ENCODE measurements around the gene LRRFIP1. TPM values are rescaled to one million over a fixed set of nuclear protein-coding genes. Genes with fewer than 3 reads are reported as not detected.

LRRFIP1 gene
- total and polyA plus RNA-seq, 2 donors (not counting 1 experiment from before 2014, with no cell fraction given), result 42.0 to 139 TPM

DNA sequence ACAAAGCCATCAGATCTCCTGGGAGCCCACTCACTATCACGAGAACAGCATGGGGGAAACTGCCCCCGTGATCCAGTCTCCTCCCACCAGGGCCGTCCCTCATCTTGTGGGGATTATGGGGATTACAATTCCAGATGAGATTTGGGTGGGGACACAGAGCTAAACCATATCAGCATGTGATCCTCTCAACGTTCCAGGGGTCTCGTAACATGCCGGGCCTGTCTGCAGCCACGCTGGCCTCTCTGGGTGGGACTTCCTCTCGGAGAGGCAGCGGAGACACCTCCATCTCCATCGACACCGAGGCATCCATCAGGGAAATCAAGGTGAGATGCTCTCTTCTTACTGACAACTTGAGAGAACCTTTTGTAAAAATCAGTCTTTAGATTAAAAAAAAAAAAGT, 121.6 kb downstream of the LRRFIP1 start:
- Mint-ChIP-seq H3K27me3 (no peaks in the 10 kb centered on the region), H3K9me3 (ENCODE audit: insufficient read depth) (no peaks in the 10 kb centered on the region), H3K4me3 (no peak overlapping the region), H3K4me1 (peaks cover 20% of the 10 kb centered on the region), H3K27ac (no peak overlapping the region)
- peaks cover 73% of the 10 kb centered on the region for H4K20me1 ChIP-seq (ENCODE audit: control insufficient read depth, insufficient read depth, low read length, poor library complexity, severe bottlenecking)
- H3K27ac ChIP-seq (ENCODE audit: low read length in 2 of 2), result no peak overlapping the region
- H3K4me1 ChIP-seq (ENCODE audit: control insufficient read depth in 2 of 2, insufficient read depth in 2 of 2, low read length in 2 of 2), result no peaks in the 10 kb centered on the region
- intact Hi-C loops (cut with micrococcal nuclease), result no loop called here
- H3K36me3 ChIP-seq (replicated peaks in 1 of 2; ENCODE audit: control extremely low read depth in 1 of 2, control insufficient read depth in 1 of 2, extremely low read depth in 1 of 2, insufficient read depth in 2 of 2, low read length in 1 of 2), result peaks cover 13 to 53% of the 10 kb centered on the region in 2 experiments
- 100% methylated on average over 4 of the region's 11 CpGs for WGBS (ENCODE audit: insufficient coverage)
- no peak overlapping the region for H3K9ac ChIP-seq (ENCODE audit: low read length)
- CTCF ChIA-PET, result interaction anchor here (0.9 to 7.5 kb wide), 4 partner anchors 26 to 238 kb away, joined by 3 to 80 read pairs (median 25); no protein-coding TSS in a partner anchor
- H3K79me2 ChIP-seq (ENCODE audit: control insufficient read depth, insufficient read depth, low read length), result peaks cover 68% of the 10 kb centered on the region
- ATAC-seq (ENCODE audit: low read depth), result no peak
- H3K27me3 ChIP-seq (replicated peaks in 1 of 4; ENCODE audit: control extremely low read depth in 1 of 4, control insufficient read depth in 3 of 4, insufficient read depth in 4 of 4, low read length in 3 of 4), result no peaks in the 10 kb centered on the region
- no peak overlapping the region for H3K4me3 ChIP-seq (ENCODE audit: control extremely low read depth in 1 of 5, extremely low read depth in 1 of 5, insufficient read depth in 1 of 5, low read depth in 2 of 5, low read length in 4 of 5)
- H3K4me2 ChIP-seq (replicated peaks; ENCODE audit: low read depth, low read length, poor library complexity, severe bottlenecking), result no peak overlapping the region
- POLR2A ChIA-PET, result no interaction called here
- H2AFZ ChIP-seq (ENCODE audit: insufficient read depth, low read depth, low read length, poor library complexity, severe bottlenecking), result no peak overlapping the region
- no peak for DNase-seq
- TF ChIP-seq CTCF (IDR thresholded peaks at IDR 0.05) (no peak), EZH2 (IDR thresholded peaks at IDR 0.05; ENCODE audit: borderline replicate concordance, insufficient read depth, low read depth, low read length, poor library complexity, severe bottlenecking) (no peak)
- peaks cover 0 to 4% (median 0%) of the 10 kb centered on the region in 3 donors for H3K9me3 ChIP-seq (ENCODE audit: control extremely low read depth in 1 of 3, control insufficient read depth in 2 of 3, insufficient read depth in 1 of 3, low read length in 2 of 3)

DNA sequence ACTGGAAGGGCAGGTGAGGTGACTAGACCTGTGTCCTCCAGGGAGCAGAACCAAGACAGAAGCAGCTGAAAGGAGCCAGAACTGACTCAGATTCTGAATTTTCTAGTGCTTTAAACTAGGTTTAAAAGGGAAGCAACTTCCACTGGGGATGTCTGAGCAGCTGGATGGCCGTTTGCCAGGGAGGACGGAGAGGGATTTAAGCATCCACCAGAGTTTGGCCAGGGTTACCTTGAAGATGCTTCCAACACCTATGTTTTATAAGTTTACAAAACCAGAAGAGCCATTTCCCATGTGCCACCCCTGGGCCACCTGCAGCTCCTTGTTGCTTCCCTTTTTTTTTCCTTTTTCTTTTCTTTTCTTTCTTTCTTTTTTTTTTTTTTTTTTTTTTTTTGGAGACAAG, 122.6 kb downstream of the LRRFIP1 start:
- intact Hi-C loops (cut with micrococcal nuclease), result no loop called here
- no peaks in the 10 kb centered on the region for H3K9me3 Mint-ChIP-seq (ENCODE audit: insufficient read depth)

More for the DNA sequence above, 122.6 kb downstream of the LRRFIP1 start:
- Histone ChIP-seq H3K27ac (ENCODE audit: low read length in 2 of 2) (no peak overlapping the region), H3K27me3 (replicated peaks in 1 of 4; ENCODE audit: control extremely low read depth in 1 of 4, control insufficient read depth in 3 of 4, insufficient read depth in 4 of 4, low read length in 3 of 4) (no peaks in the 10 kb centered on the region), H3K36me3 (replicated peaks in 1 of 2; ENCODE audit: control extremely low read depth in 1 of 2, control insufficient read depth in 1 of 2, extremely low read depth in 1 of 2, insufficient read depth in 2 of 2, low read length in 1 of 2) (peaks cover 13 to 62% of the 10 kb centered on the region in 2 experiments), H4K20me1 (ENCODE audit: control insufficient read depth, insufficient read depth, low read length, poor library complexity, severe bottlenecking) (peaks cover 70% of the 10 kb centered on the region), H3K4me3 (ENCODE audit: control extremely low read depth in 1 of 5, extremely low read depth in 1 of 5, insufficient read depth in 1 of 5, low read depth in 2 of 5, low read length in 4 of 5) (no peak overlapping the region), H2AFZ (ENCODE audit: insufficient read depth, low read depth, low read length, poor library complexity, severe bottlenecking) (no peak overlapping the region), H3K9me3 (ENCODE audit: control extremely low read depth in 1 of 3, control insufficient read depth in 2 of 3, insufficient read depth in 1 of 3, low read length in 2 of 3) (peaks cover 0 to 4% (median 0%) of the 10 kb centered on the region in 3 donors), H3K79me2 (ENCODE audit: control insufficient read depth, insufficient read depth, low read length) (peaks cover 69% of the 10 kb centered on the region), H3K4me1 (ENCODE audit: control insufficient read depth in 2 of 2, insufficient read depth in 2 of 2, low read length in 2 of 2) (no peaks in the 10 kb centered on the region), H3K9ac (ENCODE audit: low read length) (no peak overlapping the region), H3K4me2 (replicated peaks; ENCODE audit: low read depth, low read length, poor library complexity, severe bottlenecking) (no peak overlapping the region)
- no peaks in the 10 kb centered on the region for H3K27me3 Mint-ChIP-seq
- H3K4me3 Mint-ChIP-seq, result no peak overlapping the region
- no peak for TF ChIP-seq CTCF (IDR thresholded peaks at IDR 0.05)
- TF ChIP-seq EZH2 (IDR thresholded peaks at IDR 0.05; ENCODE audit: borderline replicate concordance, insufficient read depth, low read depth, low read length, poor library complexity, severe bottlenecking), result no peak
- POLR2A ChIA-PET, result interaction anchor here (0.7 kb wide), 1 partner anchor 27 kb away, joined by 3 read pairs; no protein-coding TSS in a partner anchor
- ATAC-seq (ENCODE audit: low read depth), result no peak
- no peak for DNase-seq
- peaks cover 12% of the 10 kb centered on the region for H3K4me1 Mint-ChIP-seq
- whole genome bisulfite sequencing (ENCODE audit: insufficient coverage), result 100% methylated on average over 2 of the region's 2 CpGs
- H3K27ac Mint-ChIP-seq, result no peak overlapping the region
- CTCF ChIA-PET, result interaction anchor here (1.9 to 7.5 kb wide), 2 partner anchors 76 to 239 kb away, joined by 7 to 80 read pairs; no protein-coding TSS in a partner anchor
